Astrocyte (in vitro differentiated cells and primary cell): Measurements from ENCODE around the gene MMP19. TPM values are rescaled to one million over a fixed set of nuclear protein-coding genes. Genes with fewer than 3 reads are reported as not detected.

Experiments used
- DNase-seq: peaks from one replicate; pipeline ENCODE4 v3.0.0-alpha.2; 2010; ENCODE audit warnings: low read depth
- FAIRE-seq: peaks from 2 replicates; lab custom pipeline; 2011; peaks lifted over from hg19 to GRCh38; lab: Jason Lieb, UNC
- H2AFZ ChIP-seq: 2 replicates; pipeline ENCODE4 v1.6.0; 2012; ENCODE audit warnings: low read depth, low read length, inconsistent platforms
- H3K27ac ChIP-seq: 2 replicates; pipeline ENCODE4 v1.5.1; 2011; ENCODE audit warnings: low read depth, low read length, inconsistent platforms
- H3K27me3 ChIP-seq: 2 replicates; pipeline ENCODE4 v1.6.0; 2011; ENCODE audit warnings: low read length, inconsistent platforms; ENCODE audit not compliant: insufficient read depth
- H3K36me3 ChIP-seq: 2 replicates; pipeline ENCODE4 v1.5.1; 2011; ENCODE audit warnings: low read length, inconsistent platforms; ENCODE audit not compliant: insufficient read depth
- H3K4me1 ChIP-seq: 2 replicates; pipeline ENCODE4 v1.5.1; 2011; ENCODE audit warnings: low read length, inconsistent platforms; ENCODE audit not compliant: insufficient read depth
- H3K4me2 ChIP-seq: 2 replicates; pipeline ENCODE4 v1.6.0; 2012; ENCODE audit warnings: low read length, inconsistent platforms
- H3K4me3 ChIP-seq: 2 replicates; pipeline ENCODE4 v1.5.1; 2011; ENCODE audit warnings: low read depth, mild to moderate bottlenecking, low read length, inconsistent platforms; ENCODE audit not compliant: insufficient read depth
- H3K79me2 ChIP-seq: 2 replicates; pipeline ENCODE4 v1.6.0; 2012; ENCODE audit warnings: mild to moderate bottlenecking, low read length, inconsistent platforms; ENCODE audit not compliant: insufficient read depth
- H3K9ac ChIP-seq: 2 replicates; pipeline ENCODE4 v1.6.0; 2012; ENCODE audit warnings: mild to moderate bottlenecking, low read length, inconsistent platforms
- H3K9me3 ChIP-seq: 2 replicates; pipeline ENCODE4 v1.5.1; 2012; ENCODE audit warnings: low read depth, mild to moderate bottlenecking, low read length, inconsistent platforms; ENCODE audit not compliant: insufficient read depth
- H4K20me1 ChIP-seq: 2 replicates; pipeline ENCODE4 v1.6.0; 2012; ENCODE audit warnings: low read length, inconsistent platforms; ENCODE audit not compliant: insufficient read depth
- H3K27ac Mint-ChIP-seq: one replicate; pipeline ENCODE4 v1.8.0; 2021; ENCODE audit warnings: mild to moderate bottlenecking, mixed read lengths; ENCODE audit not compliant: unreplicated experiment
- H3K27me3 Mint-ChIP-seq: one replicate; pipeline ENCODE4 v1.8.0; 2021; ENCODE audit warnings: low read depth, mixed read lengths; ENCODE audit not compliant: unreplicated experiment
- H3K36me3 Mint-ChIP-seq: one replicate; pipeline ENCODE4 v1.8.0; 2021; ENCODE audit warnings: low read depth, mixed read lengths; ENCODE audit not compliant: unreplicated experiment
- H3K4me1 Mint-ChIP-seq: one replicate; pipeline ENCODE4 v1.8.0; 2021; ENCODE audit warnings: low read depth, mixed read lengths; ENCODE audit not compliant: unreplicated experiment
- H3K4me3 Mint-ChIP-seq: one replicate; pipeline ENCODE4 v1.8.0; 2021; ENCODE audit warnings: mild to moderate bottlenecking, moderate library complexity, mixed read lengths; ENCODE audit not compliant: unreplicated experiment
- H3K9me3 Mint-ChIP-seq: one replicate; pipeline ENCODE4 v1.8.0; 2021; ENCODE audit warnings: mild to moderate bottlenecking, mixed read lengths; ENCODE audit not compliant: unreplicated experiment
- CTCF ChIP-seq: IDR thresholded peaks from 2 replicates; pipeline ENCODE4 v1.5.1; 2011; ENCODE audit warnings: low read depth, mild to moderate bottlenecking, inconsistent platforms, low read length, moderate library complexity; ENCODE audit not compliant: insufficient read depth
- EZH2 ChIP-seq: IDR thresholded peaks from 2 replicates; pipeline ENCODE4 v1.6.1; 2012; ENCODE audit warnings: mild to moderate bottlenecking, low read length, inconsistent platforms; ENCODE audit not compliant: insufficient read depth
- total RNA-seq: library from RNA; stranded (reverse); gene quantifications from 2 replicates; pipeline ENCODE4 v1.2.1, GENCODE V29; 2021

Gene MMP19
- total RNA-seq, 1 donor from 2014 or later = 4.7 TPM

GRCh38 chr12:55818140-55818728 is 24.5 kb downstream of the MMP19 start:
- H2AFZ ChIP-seq = peak overlapping the region; percentile 72
- Mint-ChIP-seq H3K36me3 (peaks cover 5% of the 10 kb centered on the region), H3K4me3 (no peak overlapping the region), H3K27me3 (no peaks in the 10 kb centered on the region), H3K27ac (no peak overlapping the region), H3K4me1 (peaks cover 11% of the 10 kb centered on the region), H3K9me3 (no peaks in the 10 kb centered on the region)
- peaks cover 33% of the 10 kb centered on the region for H4K20me1 ChIP-seq
- no peak for FAIRE-seq
- peaks cover 67% of the 10 kb centered on the region for H3K79me2 ChIP-seq
- no peak for DNase-seq
- peaks cover 40% of the 10 kb centered on the region for H3K36me3 ChIP-seq
- TF ChIP-seq EZH2 = no peak
- TF ChIP-seq CTCF = no peak
- H3K9me3 ChIP-seq = no peaks in the 10 kb centered on the region
- H3K9ac ChIP-seq = peak overlapping the region; percentile 98
- H3K4me2 ChIP-seq = peak overlapping the region; percentile 96
- peak overlapping the region; percentile 100 for H3K4me3 ChIP-seq
- H3K27me3 ChIP-seq = no peaks in the 10 kb centered on the region
- H3K27ac ChIP-seq = peak overlapping the region; percentile 75
- H3K4me1 ChIP-seq = peaks cover 21% of the 10 kb centered on the region

GRCh38 chr12:55817345-55818139 is 25.2 kb downstream of the MMP19 start, which contains the start of the genes ORMDL2 and SARNP:
Gene ORMDL2 (plus strand): TSS chr12:55818041. CDS start chr12:55819000, 959 bp downstream.
Gene SARNP (minus strand): TSS chr12:55817724. CDS start chr12:55817701, 23 bp downstream.
- Histone ChIP-seq H3K9ac (peak within 1 kb of the TSS; percentile 98), H3K4me2 (peak within 1 kb of the TSS; percentile 96), H3K4me1 (peaks cover 21% of the 10 kb centered on the region), H4K20me1 (peaks cover 40% of the 10 kb centered on the region), H3K79me2 (peaks cover 74% of the 10 kb centered on the region), H3K9me3 (no peaks in the 10 kb centered on the region), H2AFZ (peak within 1 kb of the TSS; percentile 96), H3K27me3 (no peaks in the 10 kb centered on the region), H3K36me3 (peaks cover 34% of the 10 kb centered on the region), H3K27ac (peak within 1 kb of the TSS; percentile 91), H3K4me3 (peak within 1 kb of the TSS; percentile 100)
- TF ChIP-seq CTCF (no peak), EZH2 (no peak)
- H3K4me1 Mint-ChIP-seq = peaks cover 12% of the 10 kb centered on the region
- FAIRE-seq (peak; percentile 68), DNase-seq (peak; percentile 99)
- no peak within 1 kb of the TSS for H3K4me3 Mint-ChIP-seq
- H3K36me3 Mint-ChIP-seq = peaks cover 6% of the 10 kb centered on the region
- no peaks in the 10 kb centered on the region for H3K9me3 Mint-ChIP-seq
- no peaks in the 10 kb centered on the region for H3K27me3 Mint-ChIP-seq
- H3K27ac Mint-ChIP-seq = no peak within 1 kb of the TSS
